ENCODE measurements around the gene ZNF804A.
"Not testable (repeated sequence)": the region's sequence is repeated elsewhere in the genome, so short reads cannot be mapped to it uniquely, and the experiment has no call there.

Gene ZNF804A

GRCh38 chr2:184849516-184849915, 251.2 kb downstream of the ZNF804A start:
- Histone ChIP-seq H3K36me3 (ENCODE audit: control insufficient read depth in 5 of 5, insufficient read depth in 5 of 5, low read length in 5 of 5) (no peaks in the 10 kb centered on the region), H3K27ac (ENCODE audit: low read depth, low read length) (no peak overlapping the region), H3K9me3 (ENCODE audit: control insufficient read depth in 5 of 5, low read length in 5 of 5) (no peaks in the 10 kb centered on the region), H3K9ac (ENCODE audit: low read length in 5 of 5) (no peak overlapping the region), H3K27me3 (ENCODE audit: control insufficient read depth in 5 of 5, insufficient read depth in 4 of 5, low read length in 5 of 5) (no peaks in the 10 kb centered on the region), H3K4me3 (ENCODE audit: low read depth in 1 of 5, low read length in 5 of 5) (no peak overlapping the region), H3K4me1 (ENCODE audit: control insufficient read depth in 5 of 5, insufficient read depth in 5 of 5, low read length in 5 of 5) (no peaks in the 10 kb centered on the region)

- H3K27me3 ChIP-seq (ENCODE audit: control insufficient read depth in 5 of 5, insufficient read depth in 4 of 5, low read length in 5 of 5), result no peaks in the 10 kb centered on the region
- no peak overlapping the region for H3K4me3 ChIP-seq (ENCODE audit: low read depth in 1 of 5, low read length in 5 of 5)
- H3K9me3 ChIP-seq (ENCODE audit: control insufficient read depth in 5 of 5, low read length in 5 of 5), result no peaks in the 10 kb centered on the region
- H3K36me3 ChIP-seq (ENCODE audit: control insufficient read depth in 5 of 5, insufficient read depth in 5 of 5, low read length in 5 of 5), result no peaks in the 10 kb centered on the region
- H3K4me1 ChIP-seq (ENCODE audit: control insufficient read depth in 5 of 5, insufficient read depth in 5 of 5, low read length in 5 of 5), result no peaks in the 10 kb centered on the region
- no peak overlapping the region for H3K27ac ChIP-seq (ENCODE audit: low read depth, low read length)
- no peak overlapping the region for H3K9ac ChIP-seq (ENCODE audit: low read length in 5 of 5)
These were observed 253.2 kb downstream of the ZNF804A start for GRCh38 chr2:184851576-184851975.

GRCh38 chr2:184859187-184859586, 260.9 kb downstream of the ZNF804A start:
- Histone ChIP-seq H3K36me3 (ENCODE audit: control insufficient read depth in 5 of 5, insufficient read depth in 5 of 5, low read length in 5 of 5) (no peaks in the 10 kb centered on the region), H3K27me3 (ENCODE audit: control insufficient read depth in 5 of 5, insufficient read depth in 4 of 5, low read length in 5 of 5) (no peaks in the 10 kb centered on the region), H3K27ac (ENCODE audit: low read depth, low read length) (no peak overlapping the region), H3K9ac (ENCODE audit: low read length in 5 of 5) (no peak overlapping the region), H3K4me3 (ENCODE audit: low read depth in 1 of 5, low read length in 5 of 5) (no peak overlapping the region), H3K9me3 (ENCODE audit: control insufficient read depth in 5 of 5, low read length in 5 of 5) (peaks cover 2 to 21% (median 9%) of the 10 kb centered on the region in 5 donors), H3K4me1 (ENCODE audit: control insufficient read depth in 5 of 5, insufficient read depth in 5 of 5, low read length in 5 of 5) (no peaks in the 10 kb centered on the region)

GRCh38 chr2:184860744-184861143, 262.4 kb downstream of the ZNF804A start:
- Histone ChIP-seq H3K4me3 (ENCODE audit: low read depth in 1 of 5, low read length in 5 of 5) (peak overlapping the region in 2 of 5 donors; percentile 6 to 10), H3K9ac (ENCODE audit: low read length in 5 of 5) (no peak overlapping the region), H3K36me3 (ENCODE audit: control insufficient read depth in 5 of 5, insufficient read depth in 5 of 5, low read length in 5 of 5) (no peaks in the 10 kb centered on the region), H3K27me3 (ENCODE audit: control insufficient read depth in 5 of 5, insufficient read depth in 4 of 5, low read length in 5 of 5) (no peaks in the 10 kb centered on the region), H3K4me1 (ENCODE audit: control insufficient read depth in 5 of 5, insufficient read depth in 5 of 5, low read length in 5 of 5) (no peaks in the 10 kb centered on the region), H3K27ac (ENCODE audit: low read depth, low read length) (no peak overlapping the region), H3K9me3 (ENCODE audit: control insufficient read depth in 5 of 5, low read length in 5 of 5) (peaks cover 2 to 21% (median 9%) of the 10 kb centered on the region in 5 donors)

- Histone ChIP-seq H3K9me3 (ENCODE audit: control insufficient read depth in 5 of 5, low read length in 5 of 5) (no peaks in the 10 kb centered on the region), H3K9ac (ENCODE audit: low read length in 5 of 5) (no peak overlapping the region), H3K36me3 (ENCODE audit: control insufficient read depth in 5 of 5, insufficient read depth in 5 of 5, low read length in 5 of 5) (no peaks in the 10 kb centered on the region), H3K27me3 (ENCODE audit: control insufficient read depth in 5 of 5, insufficient read depth in 4 of 5, low read length in 5 of 5) (no peaks in the 10 kb centered on the region), H3K27ac (ENCODE audit: low read depth, low read length) (no peak overlapping the region), H3K4me1 (ENCODE audit: control insufficient read depth in 5 of 5, insufficient read depth in 5 of 5, low read length in 5 of 5) (no peaks in the 10 kb centered on the region), H3K4me3 (ENCODE audit: low read depth in 1 of 5, low read length in 5 of 5) (no peak overlapping the region)
These were observed 276.9 kb downstream of the ZNF804A start for GRCh38 chr2:184875212-184875611.

GRCh38 chr2:184875911-184876310, 277.6 kb downstream of the ZNF804A start:
- Histone ChIP-seq H3K27me3 (ENCODE audit: control insufficient read depth in 5 of 5, insufficient read depth in 4 of 5, low read length in 5 of 5) (no peaks in the 10 kb centered on the region), H3K36me3 (ENCODE audit: control insufficient read depth in 5 of 5, insufficient read depth in 5 of 5, low read length in 5 of 5) (no peaks in the 10 kb centered on the region), H3K4me3 (ENCODE audit: low read depth in 1 of 5, low read length in 5 of 5) (no peak overlapping the region), H3K9me3 (ENCODE audit: control insufficient read depth in 5 of 5, low read length in 5 of 5) (no peaks in the 10 kb centered on the region), H3K27ac (ENCODE audit: low read depth, low read length) (no peak overlapping the region), H3K9ac (ENCODE audit: low read length in 5 of 5) (no peak overlapping the region), H3K4me1 (ENCODE audit: control insufficient read depth in 5 of 5, insufficient read depth in 5 of 5, low read length in 5 of 5) (no peaks in the 10 kb centered on the region)

GRCh38 chr2:184877909-184878308, 279.6 kb downstream of the ZNF804A start:
- H3K36me3 ChIP-seq (ENCODE audit: control insufficient read depth in 5 of 5, insufficient read depth in 5 of 5, low read length in 5 of 5), result no peaks in the 10 kb centered on the region
- H3K4me1 ChIP-seq (ENCODE audit: control insufficient read depth in 5 of 5, insufficient read depth in 5 of 5, low read length in 5 of 5), result no peaks in the 10 kb centered on the region
- no peak overlapping the region for H3K4me3 ChIP-seq (ENCODE audit: low read depth in 1 of 5, low read length in 5 of 5)
- no peak overlapping the region for H3K27ac ChIP-seq (ENCODE audit: low read depth, low read length)
- H3K27me3 ChIP-seq (ENCODE audit: control insufficient read depth in 5 of 5, insufficient read depth in 4 of 5, low read length in 5 of 5), result no peaks in the 10 kb centered on the region
- no peaks in the 10 kb centered on the region for H3K9me3 ChIP-seq (ENCODE audit: control insufficient read depth in 5 of 5, low read length in 5 of 5)
- no peak overlapping the region for H3K9ac ChIP-seq (ENCODE audit: low read length in 5 of 5)

GRCh38 chr2:184879671-184880070, 281.3 kb downstream of the ZNF804A start:
- Histone ChIP-seq H3K9me3 (ENCODE audit: control insufficient read depth in 5 of 5, low read length in 5 of 5) (no peaks in the 10 kb centered on the region), H3K27ac (ENCODE audit: low read depth, low read length) (no peak overlapping the region), H3K4me1 (ENCODE audit: control insufficient read depth in 5 of 5, insufficient read depth in 5 of 5, low read length in 5 of 5) (no peaks in the 10 kb centered on the region), H3K36me3 (ENCODE audit: control insufficient read depth in 5 of 5, insufficient read depth in 5 of 5, low read length in 5 of 5) (no peaks in the 10 kb centered on the region), H3K4me3 (ENCODE audit: low read depth in 1 of 5, low read length in 5 of 5) (no peak overlapping the region), H3K27me3 (ENCODE audit: control insufficient read depth in 5 of 5, insufficient read depth in 4 of 5, low read length in 5 of 5) (no peaks in the 10 kb centered on the region), H3K9ac (ENCODE audit: low read length in 5 of 5) (no peak overlapping the region)

GRCh38 chr2:184886585-184886984, 288.3 kb downstream of the ZNF804A start:
- not testable (repeated sequence) for H3K9ac ChIP-seq (ENCODE audit: low read length in 5 of 5); H3K27ac ChIP-seq (ENCODE audit: low read depth, low read length); H3K36me3 ChIP-seq (ENCODE audit: control insufficient read depth in 5 of 5, insufficient read depth in 5 of 5, low read length in 5 of 5); H3K4me1 ChIP-seq (ENCODE audit: control insufficient read depth in 5 of 5, insufficient read depth in 5 of 5, low read length in 5 of 5); H3K27me3 ChIP-seq (ENCODE audit: control insufficient read depth in 5 of 5, insufficient read depth in 4 of 5, low read length in 5 of 5); H3K4me3 ChIP-seq (ENCODE audit: low read depth in 1 of 5, low read length in 5 of 5)
- H3K9me3 ChIP-seq (ENCODE audit: control insufficient read depth in 5 of 5, low read length in 5 of 5), result peaks cover 0 to 12% (median 0%) of the 10 kb centered on the region in 5 donors

GRCh38 chr2:184890311-184890710, 292.0 kb downstream of the ZNF804A start:
- Histone ChIP-seq H3K27ac (ENCODE audit: low read depth, low read length) (no peak overlapping the region), H3K4me1 (ENCODE audit: control insufficient read depth in 5 of 5, insufficient read depth in 5 of 5, low read length in 5 of 5) (no peaks in the 10 kb centered on the region), H3K9me3 (ENCODE audit: control insufficient read depth in 5 of 5, low read length in 5 of 5) (peaks cover 0 to 9% (median 0%) of the 10 kb centered on the region in 5 donors), H3K4me3 (ENCODE audit: low read depth in 1 of 5, low read length in 5 of 5) (no peak overlapping the region), H3K36me3 (ENCODE audit: control insufficient read depth in 5 of 5, insufficient read depth in 5 of 5, low read length in 5 of 5) (no peaks in the 10 kb centered on the region), H3K27me3 (ENCODE audit: control insufficient read depth in 5 of 5, insufficient read depth in 4 of 5, low read length in 5 of 5) (no peaks in the 10 kb centered on the region), H3K9ac (ENCODE audit: low read length in 5 of 5) (no peak overlapping the region)

- H3K4me1 ChIP-seq (ENCODE audit: control insufficient read depth in 5 of 5, insufficient read depth in 5 of 5, low read length in 5 of 5), result no peaks in the 10 kb centered on the region
- no peaks in the 10 kb centered on the region for H3K27me3 ChIP-seq (ENCODE audit: control insufficient read depth in 5 of 5, insufficient read depth in 4 of 5, low read length in 5 of 5)
- H3K4me3 ChIP-seq (ENCODE audit: low read depth in 1 of 5, low read length in 5 of 5), result no peak overlapping the region
- no peak overlapping the region for H3K27ac ChIP-seq (ENCODE audit: low read depth, low read length)
- no peaks in the 10 kb centered on the region for H3K36me3 ChIP-seq (ENCODE audit: control insufficient read depth in 5 of 5, insufficient read depth in 5 of 5, low read length in 5 of 5)
- peaks cover 0 to under 1% (median 0%) of the 10 kb centered on the region in 5 donors for H3K9me3 ChIP-seq (ENCODE audit: control insufficient read depth in 5 of 5, low read length in 5 of 5)
- no peak overlapping the region for H3K9ac ChIP-seq (ENCODE audit: low read length in 5 of 5)
These were observed 306.7 kb downstream of the ZNF804A start for GRCh38 chr2:184904991-184905390.
